GM06990 (cell line): ENCODE data around the gene SPAG8.

Source experiments
- DNase-seq: peaks from one replicate; pipeline ENCODE4 v3.0.0-alpha.2; 2011; ENCODE audit not compliant: insufficient read length; ENCODE audit errors: extremely low read depth
- H3K27me3 ChIP-seq: replicated peaks from 2 replicates; pipeline ENCODE4 v1.6.0; 2011; ENCODE audit warnings: low read length; ENCODE audit not compliant: control insufficient read depth, insufficient read depth
- H3K36me3 ChIP-seq: 2 replicates; pipeline ENCODE4 v1.5.1; 2011; ENCODE audit warnings: low read length; ENCODE audit not compliant: control insufficient read depth, insufficient read depth
- H3K4me3 ChIP-seq: replicated peaks from 2 replicates; pipeline ENCODE4 v1.5.1; 2011; ENCODE audit warnings: low read depth, mild to moderate bottlenecking, control low read depth, low read length
- TF ChIP-seq, protein P1 (sequence below): IDR thresholded peaks from 2 replicates; pipeline ENCODE4 v1.5.1; 2011; ENCODE audit warnings: low read length, control low read depth, mild to moderate bottlenecking, inconsistent platforms; ENCODE audit not compliant: insufficient read depth, poor library complexity, severe bottlenecking

Gene SPAG8

GRCh38 chr9:35810122-35810521, 1.9 kb downstream of the SPAG8 start:
- H3K36me3 ChIP-seq, result peaks cover 11% of the 10 kb centered on the region
- TF ChIP-seq, protein P1, sequence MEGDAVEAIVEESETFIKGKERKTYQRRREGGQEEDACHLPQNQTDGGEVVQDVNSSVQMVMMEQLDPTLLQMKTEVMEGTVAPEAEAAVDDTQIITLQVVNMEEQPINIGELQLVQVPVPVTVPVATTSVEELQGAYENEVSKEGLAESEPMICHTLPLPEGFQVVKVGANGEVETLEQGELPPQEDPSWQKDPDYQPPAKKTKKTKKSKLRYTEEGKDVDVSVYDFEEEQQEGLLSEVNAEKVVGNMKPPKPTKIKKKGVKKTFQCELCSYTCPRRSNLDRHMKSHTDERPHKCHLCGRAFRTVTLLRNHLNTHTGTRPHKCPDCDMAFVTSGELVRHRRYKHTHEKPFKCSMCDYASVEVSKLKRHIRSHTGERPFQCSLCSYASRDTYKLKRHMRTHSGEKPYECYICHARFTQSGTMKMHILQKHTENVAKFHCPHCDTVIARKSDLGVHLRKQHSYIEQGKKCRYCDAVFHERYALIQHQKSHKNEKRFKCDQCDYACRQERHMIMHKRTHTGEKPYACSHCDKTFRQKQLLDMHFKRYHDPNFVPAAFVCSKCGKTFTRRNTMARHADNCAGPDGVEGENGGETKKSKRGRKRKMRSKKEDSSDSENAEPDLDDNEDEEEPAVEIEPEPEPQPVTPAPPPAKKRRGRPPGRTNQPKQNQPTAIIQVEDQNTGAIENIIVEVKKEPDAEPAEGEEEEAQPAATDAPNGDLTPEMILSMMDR, result no peak
- H3K27me3 ChIP-seq, result no peaks in the 10 kb centered on the region
- H3K4me3 ChIP-seq, result no peak overlapping the region
- no peak for DNase-seq

- DNase-seq, result no peak
- H3K27me3 ChIP-seq, result no peaks in the 10 kb centered on the region
Measured at GRCh38 chr9:35808433-35808832, 3.6 kb downstream of the SPAG8 start.

DNA sequence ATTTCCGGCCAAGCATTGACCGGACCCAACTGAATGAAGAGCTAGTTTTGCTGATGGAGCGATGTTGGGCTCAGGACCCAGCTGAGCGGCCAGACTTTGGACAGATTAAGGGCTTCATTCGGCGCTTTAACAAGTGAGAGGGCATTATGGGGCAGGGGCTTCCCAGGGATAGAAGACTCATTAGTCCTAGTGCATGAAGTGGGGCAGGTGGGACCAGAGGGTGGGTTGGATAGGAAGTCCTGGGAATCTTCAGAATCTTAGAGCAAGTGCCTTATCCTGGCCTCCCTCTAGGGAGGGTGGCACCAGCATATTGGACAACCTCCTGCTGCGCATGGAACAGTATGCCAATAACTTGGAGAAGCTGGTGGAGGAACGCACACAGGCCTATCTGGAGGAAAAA, 6.0 kb downstream of the SPAG8 start:
- Histone ChIP-seq H3K4me3 (no peak overlapping the region), H3K27me3 (no peaks in the 10 kb centered on the region), H3K36me3 (peaks cover 12% of the 10 kb centered on the region)
- no peak for DNase-seq
- TF ChIP-seq, protein P1, result no peak

More at GRCh38 chr9:35808433-35808832, 3.6 kb downstream of the SPAG8 start:
- peaks cover 11% of the 10 kb centered on the region for H3K36me3 ChIP-seq
- TF ChIP-seq, protein P1, result no peak
- H3K4me3 ChIP-seq, result no peak overlapping the region

DNA sequence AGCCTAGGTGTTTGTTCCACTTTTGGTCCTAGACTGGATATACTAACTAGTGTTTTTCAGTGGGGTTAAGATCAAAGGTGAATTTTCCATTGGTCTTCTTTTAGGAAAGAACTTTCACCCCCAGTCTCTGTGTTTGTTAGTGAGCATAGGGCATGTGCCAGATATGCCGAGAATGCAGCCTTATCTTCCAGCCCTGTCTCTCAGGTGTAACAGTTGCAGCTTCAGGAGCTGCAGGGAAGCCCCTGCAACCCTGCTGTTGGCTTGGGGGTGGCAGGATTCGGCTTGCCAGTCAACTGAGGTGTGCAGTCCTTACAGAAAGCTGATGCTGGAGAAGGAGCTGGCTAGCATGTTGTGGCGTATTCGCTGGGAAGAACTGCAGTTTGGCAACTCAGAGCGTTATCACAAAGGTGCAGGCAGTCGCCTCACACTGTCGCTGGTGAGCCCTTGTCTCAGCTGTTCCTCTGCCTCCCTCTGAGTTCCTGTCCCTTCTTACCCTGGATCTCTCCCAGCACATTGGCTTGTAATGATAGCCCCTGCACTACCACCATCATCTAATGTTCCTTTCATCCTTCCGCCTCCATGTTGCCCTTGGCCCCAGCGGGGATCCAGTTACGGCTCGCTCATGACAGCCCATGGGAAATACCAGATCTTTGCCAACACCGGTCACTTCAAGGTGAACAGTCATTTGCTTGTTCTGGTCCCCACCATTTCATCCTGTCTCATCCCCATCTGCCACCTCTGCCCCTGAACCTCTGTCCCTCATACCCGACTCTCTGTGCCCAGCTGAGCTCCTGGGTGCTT, 10.5 kb downstream of the SPAG8 start:
- Histone ChIP-seq H3K4me3 (no peak overlapping the region), H3K27me3 (no peaks in the 10 kb centered on the region), H3K36me3 (peaks cover 11% of the 10 kb centered on the region)
- DNase-seq, result no peak
- TF ChIP-seq, protein P1, result no peak

DNA sequence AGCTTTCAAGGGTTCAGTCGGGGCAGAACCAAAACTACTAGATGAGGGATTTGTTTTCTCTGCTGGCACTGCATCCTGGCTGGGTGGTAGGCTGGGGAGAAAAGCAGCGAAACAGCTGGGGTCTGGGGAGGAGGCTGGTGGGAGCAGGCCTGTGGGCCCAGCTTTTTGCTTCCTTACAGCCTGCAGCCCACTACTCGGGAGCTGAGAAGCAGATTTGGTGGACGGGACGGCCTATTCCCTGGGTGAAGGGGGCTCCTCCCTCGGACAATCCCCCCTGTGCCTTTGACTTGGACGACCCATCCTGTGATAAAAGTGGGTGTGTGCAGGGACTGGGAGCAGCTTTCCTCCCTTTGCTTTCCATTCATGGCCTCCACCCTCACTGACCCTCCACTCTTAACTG, 11.5 kb downstream of the SPAG8 start:
- Histone ChIP-seq H3K36me3 (peaks cover 3% of the 10 kb centered on the region), H3K4me3 (no peak overlapping the region), H3K27me3 (no peaks in the 10 kb centered on the region)
- no peak for DNase-seq
- TF ChIP-seq, protein P1, result no peak
